Measurements from ENCODE around the gene SIGLEC1.

The SIGLEC1 gene

DNA sequence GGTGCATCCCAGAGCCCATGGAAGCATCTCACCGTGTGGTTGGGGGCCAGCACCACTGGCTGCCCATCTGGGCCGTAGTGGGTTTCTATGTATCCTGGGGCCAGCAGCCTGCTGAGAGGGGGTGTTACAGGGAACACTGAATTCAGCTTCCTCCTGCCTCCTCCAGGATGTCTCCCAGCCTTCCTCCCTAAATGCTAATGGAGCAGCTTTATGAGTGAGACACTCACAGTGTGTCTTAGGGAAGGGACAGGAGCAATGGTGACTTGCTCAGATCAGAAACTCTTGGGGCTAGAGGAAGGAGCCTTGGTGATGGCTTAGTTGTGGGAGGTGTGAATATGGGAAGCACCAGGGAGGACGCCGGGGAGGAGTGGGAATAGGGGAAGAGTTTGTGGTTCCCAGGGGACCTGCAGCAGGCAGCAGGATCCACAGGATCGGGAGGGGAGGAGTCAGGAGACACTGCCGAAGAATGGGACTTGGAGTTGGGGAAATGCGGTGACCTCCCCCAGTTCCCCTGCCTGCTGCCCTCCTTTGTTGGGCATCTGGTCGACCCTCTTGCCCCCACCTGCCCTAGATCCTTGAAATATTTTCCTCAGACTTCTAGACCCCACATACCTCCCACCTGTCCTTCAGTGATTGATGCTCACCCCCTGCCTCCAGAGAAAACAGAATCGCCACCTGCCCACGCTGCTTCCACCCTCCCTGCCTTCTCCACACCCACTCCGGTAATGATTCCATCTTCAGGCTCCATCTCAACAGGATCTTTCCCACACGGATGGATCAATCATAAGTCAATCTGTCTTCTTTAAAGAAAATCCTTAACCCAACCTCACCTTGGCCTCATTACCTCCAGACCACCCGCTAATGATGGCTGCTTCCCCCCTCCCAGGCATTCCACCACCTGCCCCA, 37.2 kb downstream of the SIGLEC1 start:
- TF ChIP-seq, protein P1, sequence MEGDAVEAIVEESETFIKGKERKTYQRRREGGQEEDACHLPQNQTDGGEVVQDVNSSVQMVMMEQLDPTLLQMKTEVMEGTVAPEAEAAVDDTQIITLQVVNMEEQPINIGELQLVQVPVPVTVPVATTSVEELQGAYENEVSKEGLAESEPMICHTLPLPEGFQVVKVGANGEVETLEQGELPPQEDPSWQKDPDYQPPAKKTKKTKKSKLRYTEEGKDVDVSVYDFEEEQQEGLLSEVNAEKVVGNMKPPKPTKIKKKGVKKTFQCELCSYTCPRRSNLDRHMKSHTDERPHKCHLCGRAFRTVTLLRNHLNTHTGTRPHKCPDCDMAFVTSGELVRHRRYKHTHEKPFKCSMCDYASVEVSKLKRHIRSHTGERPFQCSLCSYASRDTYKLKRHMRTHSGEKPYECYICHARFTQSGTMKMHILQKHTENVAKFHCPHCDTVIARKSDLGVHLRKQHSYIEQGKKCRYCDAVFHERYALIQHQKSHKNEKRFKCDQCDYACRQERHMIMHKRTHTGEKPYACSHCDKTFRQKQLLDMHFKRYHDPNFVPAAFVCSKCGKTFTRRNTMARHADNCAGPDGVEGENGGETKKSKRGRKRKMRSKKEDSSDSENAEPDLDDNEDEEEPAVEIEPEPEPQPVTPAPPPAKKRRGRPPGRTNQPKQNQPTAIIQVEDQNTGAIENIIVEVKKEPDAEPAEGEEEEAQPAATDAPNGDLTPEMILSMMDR (IDR thresholded peaks at IDR 0.05; ENCODE audit: control extremely low read depth, extremely low read depth, low read depth, missing control alignments) = no peak
- DNase-seq (ENCODE audit: extremely low spot score) = no peak
- ChIA-PET POLR2A (no interaction called here), CTCF (interaction anchor here (0.7 to 6.0 kb wide), 14 partner anchors 7 to 410 kb away, joined by 3 to 69 read pairs (median 6); partner anchors contain the start of genes ADISSP, GFRA4 and SIGLEC1)

DNA sequence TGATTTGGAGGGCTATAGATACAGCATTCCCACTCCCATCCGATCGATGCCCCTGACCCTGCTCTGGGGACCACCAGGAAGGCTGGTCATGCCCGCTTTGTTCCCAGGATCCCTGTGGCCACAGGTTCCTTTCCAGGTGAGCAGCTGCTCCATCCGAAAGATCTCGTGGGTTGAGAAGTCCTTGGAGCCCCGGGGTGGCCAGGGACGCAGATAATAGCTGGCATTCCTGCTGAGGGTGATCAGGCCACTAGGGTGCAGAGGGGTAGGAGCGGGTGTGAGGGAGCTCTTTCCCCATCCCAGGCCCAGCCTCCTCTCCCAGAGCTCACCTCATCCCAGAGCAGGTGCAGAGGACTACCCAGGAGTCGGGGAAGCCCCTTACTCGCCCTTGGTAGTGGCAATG, 38.0 kb downstream of the SIGLEC1 start:
- CTCF ChIA-PET = interaction anchor here (1.1 to 1.8 kb wide), 4 partner anchors 8 to 38 kb away, joined by 3 to 5 read pairs (median 4); partner anchors contain the start of gene SIGLEC1
- POLR2A ChIA-PET = no interaction called here
- TF ChIP-seq, protein P1 (IDR thresholded peaks at IDR 0.05; ENCODE audit: control extremely low read depth, extremely low read depth, low read depth, missing control alignments) = no peak
- no peak for DNase-seq (ENCODE audit: extremely low spot score)

GRCh38 chr20:3673221-3674070, 39.0 kb downstream of the SIGLEC1 start:
- ChIA-PET CTCF (interaction anchor here (1.1 to 1.8 kb wide), 2 partner anchors 9 to 19 kb away, joined by 3 to 5 read pairs; no protein-coding TSS in a partner anchor), POLR2A (interaction anchor here (0.7 kb wide), 1 partner anchor 98 kb away, joined by 3 read pairs; no protein-coding TSS in a partner anchor)
- TF ChIP-seq, protein P1 (IDR thresholded peaks at IDR 0.05; ENCODE audit: control extremely low read depth, extremely low read depth, low read depth, missing control alignments) = no peak
- DNase-seq (ENCODE audit: extremely low spot score) = no peak

GRCh38 chr20:3672547-3673171, 39.7 kb downstream of the SIGLEC1 start:
- TF ChIP-seq, protein P1 (IDR thresholded peaks at IDR 0.05; ENCODE audit: control extremely low read depth, extremely low read depth, low read depth, missing control alignments) = no peak
- CTCF ChIA-PET = no interaction called here
- POLR2A ChIA-PET = interaction anchor here (0.7 kb wide), 1 partner anchor 97 kb away, joined by 3 read pairs; no protein-coding TSS in a partner anchor
- no peak for DNase-seq (ENCODE audit: extremely low spot score)

GRCh38 chr20:3671986-3672546, 40.3 kb downstream of the SIGLEC1 start:
- CTCF ChIA-PET = interaction anchor here (0.9 to 4.9 kb wide), 2 partner anchors 39 to 98 kb away, joined by 3 to 19 read pairs; no protein-coding TSS in a partner anchor
- DNase-seq (ENCODE audit: extremely low spot score) = no peak
- POLR2A ChIA-PET = no interaction called here
- TF ChIP-seq, protein P1 (IDR thresholded peaks at IDR 0.05; ENCODE audit: control extremely low read depth, extremely low read depth, low read depth, missing control alignments) = no peak
